22Rv1 (cell line): ENCODE data around the gene PEX11G.

Source experiments
- H3K27ac ChIP-seq: fragments of 450-650 bp; 2 replicates; pipeline ENCODE4 v1.5.1; 2017
- CTCF ChIP-seq: fragments of 450-650 bp; IDR thresholded peaks from 2 replicates; pipeline ENCODE4 v1.5.1; 2017; ENCODE audit warnings: mild to moderate bottlenecking
- ZFX ChIP-seq: fragments of 450-650 bp; IDR thresholded peaks from 2 replicates; pipeline ENCODE4 v1.6.1; 2017; ENCODE audit warnings: antibody characterized with exemption, borderline replicate concordance

PEX11G gene

GRCh38 chr19:7512400-7512851 is 23.6 kb upstream of the PEX11G start:
- peak overlapping the region; percentile 35 for H3K27ac ChIP-seq
- no peak for TF ChIP-seq CTCF
- no peak for TF ChIP-seq ZFX

- TF ChIP-seq ZFX: no peak
- TF ChIP-seq CTCF: no peak
- no peak overlapping the region for H3K27ac ChIP-seq
Observed at GRCh38 chr19:7509625-7510024, 20.8 kb upstream of the PEX11G start.

- H3K27ac ChIP-seq: peak overlapping the region; percentile 91
- TF ChIP-seq CTCF (no peak), ZFX (no peak)
Observed at GRCh38 chr19:7507884-7508283, 19.0 kb upstream of the PEX11G start.

- H3K27ac ChIP-seq: peak overlapping the region; percentile 91
- TF ChIP-seq CTCF (no peak), ZFX (no peak)
Observed at GRCh38 chr19:7506385-7507328, 17.8 kb upstream of the PEX11G start.

DNA sequence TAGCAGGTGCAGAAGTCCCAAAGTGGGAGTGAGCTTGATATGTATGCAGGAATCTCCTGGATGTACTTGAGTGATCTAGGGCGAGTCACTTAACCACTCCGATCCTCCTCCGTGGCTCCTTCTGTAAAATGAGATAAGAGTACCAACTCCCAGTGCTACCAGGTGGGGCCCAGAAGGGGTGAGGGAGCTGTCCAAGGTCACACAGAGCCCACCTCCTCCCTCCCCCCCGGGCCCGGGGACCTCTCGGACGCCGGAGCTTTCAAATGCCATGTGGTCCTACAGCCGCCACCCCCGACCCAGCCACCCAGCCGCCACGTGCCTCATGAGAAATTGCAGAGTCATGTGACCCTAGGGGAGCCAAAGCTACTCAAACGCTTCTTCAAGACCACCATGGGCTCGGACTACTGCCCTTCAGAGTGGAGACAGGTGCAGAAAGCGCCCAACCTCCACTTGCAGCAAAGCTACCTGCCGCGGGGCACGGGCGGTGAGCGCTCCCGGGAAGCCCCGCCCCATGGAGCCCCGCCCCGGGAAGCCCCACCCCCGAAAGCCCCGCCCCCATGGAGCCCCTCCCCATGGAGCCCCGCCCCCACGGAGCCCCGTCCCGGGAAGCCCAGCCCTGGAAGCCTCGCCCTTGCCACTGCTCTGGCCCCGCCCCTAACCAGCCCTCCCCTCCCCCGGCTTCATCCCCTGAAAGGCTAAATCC is 17.0 kb upstream of the PEX11G start:
- H3K27ac ChIP-seq: peak overlapping the region; percentile 91
- TF ChIP-seq CTCF (no peak), ZFX (no peak)

DNA sequence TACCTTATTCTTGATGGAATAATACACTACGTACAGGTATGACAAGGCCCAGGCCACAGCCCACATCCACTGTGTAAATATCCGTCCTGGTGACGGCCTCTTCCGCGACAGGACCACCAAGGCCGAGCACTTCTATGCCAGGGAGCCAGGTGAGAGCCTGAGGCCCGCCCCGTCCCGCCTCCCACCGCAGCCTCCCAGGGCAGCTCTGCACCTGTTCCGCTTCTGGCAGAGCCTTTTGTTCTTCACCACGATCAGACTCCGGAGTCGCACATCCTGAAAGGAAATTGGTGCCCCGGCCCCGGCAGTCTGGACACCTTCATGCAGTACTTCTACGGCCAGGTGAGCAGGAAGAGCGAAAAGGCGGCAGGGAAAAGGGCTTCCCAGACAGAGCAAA is 16.4 kb upstream of the PEX11G start:
- TF ChIP-seq ZFX (no peak), CTCF (no peak)

DNA sequence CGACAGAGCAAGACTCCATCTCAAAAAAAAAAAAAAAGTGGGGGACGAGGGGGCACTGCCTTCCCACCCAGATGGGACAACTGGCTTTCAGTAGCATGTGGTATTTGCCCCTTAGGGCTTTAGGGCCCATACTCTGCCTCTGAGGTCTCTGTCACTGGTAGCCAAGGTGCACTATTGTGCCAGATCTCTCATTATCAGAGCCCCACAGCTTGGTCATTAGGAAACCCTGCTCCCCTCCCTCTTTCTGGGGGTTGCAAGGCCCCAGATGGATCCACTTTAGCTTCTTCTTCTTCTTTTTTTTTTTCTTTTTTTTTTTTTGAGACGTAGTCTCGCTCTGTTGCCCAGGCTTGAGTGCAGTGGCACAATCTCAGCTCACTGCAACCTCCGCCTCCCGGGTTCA is 15.8 kb upstream of the PEX11G start:
- peak overlapping the region; percentile 91 for H3K27ac ChIP-seq
- no peak for TF ChIP-seq ZFX
- no peak for TF ChIP-seq CTCF

More for the DNA sequence above, 16.4 kb upstream of the PEX11G start:
- H3K27ac ChIP-seq: peak overlapping the region; percentile 91
